D721Med (cell line): ENCODE measurements around the gene KRTAP10-10.

Source experiments
- DNase-seq: peaks from one replicate; pipeline ENCODE4 v3.0.0; 2011; ENCODE audit warnings: low spot score; ENCODE audit not compliant: insufficient read length
- FAIRE-seq: peaks from 2 replicates; lab custom pipeline; 2011; peaks lifted over from hg19 to GRCh38; lab: Jason Lieb, UNC
- CTCF ChIP-seq: IDR thresholded peaks from 2 replicates; pipeline ENCODE4 v1.5.1; 2012; ENCODE audit warnings: mild to moderate bottlenecking, control low read depth; ENCODE audit not compliant: insufficient read depth; ENCODE audit errors: missing control alignments

Gene KRTAP10-10

GRCh38 chr21:44611551-44611950 is 25.6 kb upstream of the KRTAP10-10 start:
- no peak for DNase-seq
- no peak for TF ChIP-seq CTCF
- FAIRE-seq: no peak

DNA sequence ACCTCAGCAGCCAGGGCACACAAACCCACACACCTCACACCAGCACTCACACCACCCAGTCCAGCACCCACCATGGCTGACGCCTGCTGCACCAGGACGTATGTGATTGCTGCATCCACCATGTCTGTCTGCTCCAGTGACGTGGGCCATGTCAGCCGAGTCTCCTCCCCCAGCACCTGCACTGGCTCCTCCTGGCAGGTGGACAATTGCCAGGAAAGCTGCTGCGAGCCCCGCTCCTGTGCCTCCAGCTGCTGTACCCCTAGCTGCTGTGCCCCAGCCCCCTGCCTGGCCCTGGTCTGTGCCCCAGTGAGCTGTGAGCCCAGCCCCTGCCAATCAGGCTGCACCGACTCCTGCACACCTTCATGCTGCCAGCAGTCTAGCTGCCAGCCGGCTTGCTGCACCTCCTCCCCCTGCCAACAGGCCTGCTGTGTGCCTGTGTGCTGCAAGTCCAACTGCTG is 25.1 kb upstream of the KRTAP10-10 start, which contains the start of gene KRTAP10-8:
Gene KRTAP10-8, plus strand, starts transcription at position 51 of the 458 bp plus-strand sequence. Its CDS starts 22 bp downstream, at position 73.
- FAIRE-seq (no peak), DNase-seq (no peak)
- TF ChIP-seq CTCF: no peak

DNA sequence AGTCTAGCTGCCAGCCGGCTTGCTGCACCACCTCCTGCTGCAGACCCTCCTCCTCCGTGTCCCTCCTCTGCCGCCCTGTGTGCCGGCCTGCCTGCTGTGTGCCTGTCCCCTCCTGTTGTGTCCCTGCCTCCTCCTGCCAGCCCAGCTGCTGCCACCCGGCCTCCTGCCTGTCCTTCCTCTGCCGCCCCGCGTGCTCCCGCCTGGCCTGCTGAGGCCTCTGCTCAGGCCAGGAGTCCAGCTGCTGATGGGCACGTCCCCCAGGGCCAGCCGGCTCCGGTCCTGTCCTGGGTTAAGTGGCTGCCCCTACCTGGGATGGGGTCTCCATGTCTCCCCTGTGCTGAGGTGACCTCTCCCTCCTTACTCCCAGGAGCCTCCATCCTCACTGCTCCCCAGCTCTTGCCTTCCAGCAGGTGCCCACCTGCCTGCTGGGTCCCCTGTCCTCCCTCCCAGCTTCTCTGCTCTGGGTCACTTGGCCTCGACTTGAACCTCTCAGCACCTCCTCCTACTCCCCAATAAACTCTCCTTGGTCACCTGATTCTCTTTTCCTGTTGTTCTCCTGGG is 24.4 kb upstream of the KRTAP10-10 start:
- no peak for DNase-seq
- TF ChIP-seq CTCF: no peak
- FAIRE-seq: no peak

DNA sequence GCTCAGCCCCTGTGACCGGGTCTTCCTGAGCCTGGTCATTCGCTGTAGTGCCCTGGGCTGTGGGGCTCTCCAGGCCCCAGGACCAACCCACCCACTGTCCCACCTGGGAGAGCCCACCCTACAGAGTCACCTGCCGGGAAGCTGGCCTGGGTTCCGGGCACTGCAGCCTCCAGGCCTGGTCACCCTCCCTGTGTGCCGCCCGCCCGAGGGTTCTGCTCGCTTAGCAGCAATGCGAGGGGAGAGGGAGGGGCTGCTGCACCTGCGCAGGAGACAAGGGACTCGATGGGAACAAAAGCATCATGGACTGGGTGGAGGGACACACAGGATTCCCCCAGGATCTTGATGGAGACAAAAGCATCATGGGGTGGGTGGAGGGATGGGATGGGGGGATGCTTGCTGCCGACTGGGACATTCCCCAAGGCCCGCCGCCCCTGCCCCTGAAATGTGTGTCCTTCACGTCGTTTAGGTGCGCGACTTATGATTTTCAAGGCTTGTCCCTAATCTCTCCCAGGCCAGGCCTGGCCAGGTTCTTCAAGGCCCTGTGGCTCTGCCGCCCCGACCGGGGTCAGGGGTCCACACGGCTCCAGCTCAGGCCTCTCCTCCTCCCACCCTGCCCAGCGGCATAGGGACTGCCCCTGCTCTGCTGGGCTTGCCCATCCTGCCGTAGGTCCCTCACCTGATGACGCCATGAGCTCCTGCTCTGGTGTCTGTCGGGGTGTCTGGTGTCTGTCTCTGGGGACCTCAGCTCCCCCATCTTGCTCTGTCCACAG is 23.6 kb upstream of the KRTAP10-10 start:
- DNase-seq (no peak), FAIRE-seq (no peak)
- no peak for TF ChIP-seq CTCF

DNA sequence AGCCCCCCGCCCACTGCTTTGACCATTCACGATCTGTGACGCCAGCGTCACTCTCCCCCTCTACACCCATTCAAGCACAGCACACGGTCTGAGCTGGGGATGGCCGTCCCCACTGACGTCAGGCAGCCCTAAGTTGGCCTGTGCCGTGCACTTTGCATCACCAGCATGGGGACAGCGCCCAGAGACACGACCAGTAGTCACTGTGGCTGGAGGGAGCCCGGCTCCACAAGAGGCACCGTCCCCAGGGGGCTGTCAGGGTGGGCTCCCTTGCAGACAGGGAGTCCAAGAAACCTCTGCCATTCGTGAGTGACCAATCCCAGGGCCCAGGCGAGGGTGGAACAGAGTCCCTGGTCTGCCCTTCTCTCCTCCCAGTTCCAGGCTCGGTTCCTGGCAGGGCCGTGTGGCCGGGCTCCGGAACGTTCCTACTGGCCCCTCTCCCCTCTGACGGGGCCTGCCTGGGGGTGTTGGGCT is 23.0 kb upstream of the KRTAP10-10 start:
- FAIRE-seq (no peak), DNase-seq (no peak)
- no peak for TF ChIP-seq CTCF

- no peak for TF ChIP-seq CTCF
- DNase-seq: no peak
- FAIRE-seq: no peak
These were observed 22.2 kb upstream of the KRTAP10-10 start for GRCh38 chr21:44614961-44615391.

DNA sequence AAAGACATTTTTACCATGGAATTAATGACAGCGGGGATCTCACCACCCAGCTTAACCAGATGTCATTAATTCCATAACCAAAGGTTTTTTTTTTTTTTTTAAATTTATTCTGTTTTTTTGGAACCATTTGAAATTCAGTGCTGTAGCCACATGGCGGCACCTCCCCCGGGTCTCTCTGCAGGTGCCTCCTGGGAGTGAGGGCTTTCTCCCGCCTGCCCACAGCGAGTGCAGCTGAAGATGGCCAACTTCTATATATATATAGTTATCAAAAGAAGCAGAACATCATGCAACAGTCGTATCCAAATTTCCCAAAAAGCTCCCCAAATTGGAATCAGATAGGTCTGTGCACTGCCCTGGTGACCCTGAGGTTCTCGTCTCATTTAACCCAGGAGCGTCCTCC is 21.7 kb upstream of the KRTAP10-10 start:
- no peak for FAIRE-seq

More for the DNA sequence above, 21.7 kb upstream of the KRTAP10-10 start:
- TF ChIP-seq CTCF: no peak
- DNase-seq: no peak
